ENCODE measurements around the gene TANK.
A peak's percentile ranks its signal among the peaks of the same experiment; 100 is the strongest.
"Not testable (repeated sequence)": the region's sequence is repeated elsewhere in the genome, so short reads cannot be mapped to it uniquely, and the experiment has no call there.

The TANK gene

DNA sequence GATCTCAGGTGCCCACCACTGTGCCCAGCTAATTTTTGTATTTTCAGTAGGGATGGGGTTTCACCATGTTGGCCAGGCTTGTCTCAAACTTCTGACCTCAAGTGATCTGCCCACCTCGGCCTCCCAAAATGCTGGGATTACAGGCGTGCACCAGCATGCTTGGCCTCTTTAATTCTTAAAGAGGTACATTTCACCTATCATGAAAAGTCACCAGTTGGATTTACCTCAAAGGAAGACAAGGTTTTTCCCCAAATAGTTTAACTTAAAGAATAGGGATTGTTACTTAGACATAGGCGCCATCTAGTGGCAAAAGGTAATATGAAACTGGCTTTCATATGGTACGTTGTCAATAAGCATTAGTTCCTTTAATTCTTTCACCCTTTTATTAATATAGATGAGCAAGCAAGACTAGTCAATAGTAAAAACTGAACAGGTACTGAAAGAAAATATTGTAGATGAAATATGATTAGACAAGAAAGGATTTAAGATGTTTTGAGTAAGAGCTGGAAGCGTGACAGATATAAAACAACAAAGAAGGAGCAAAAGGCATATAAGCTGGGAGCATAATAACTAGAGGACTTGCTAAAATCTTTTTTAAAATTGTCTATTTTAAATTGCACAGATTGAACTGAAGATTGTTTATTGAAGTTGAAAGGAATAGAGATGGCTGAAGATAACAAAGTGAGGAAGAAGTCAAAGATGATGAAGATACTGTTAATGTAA lies 113.0 kb downstream of the TANK start:
- peak; percentile 13 for DNase-seq (ENCODE audit: low read depth)
- no peak overlapping the region for H3K4me3 ChIP-seq (ENCODE audit: low read length)
- peak; percentile 62 for TF ChIP-seq CTCF (conservative IDR thresholded peaks at IDR 0.05; ENCODE audit: low read depth, low read length)

- not testable (repeated sequence) for DNase-seq (ENCODE audit: low read depth); H3K4me3 ChIP-seq (ENCODE audit: low read length)
Observed at GRCh38 chr2:161278564-161279229, 118.5 kb downstream of the TANK start.

DNA sequence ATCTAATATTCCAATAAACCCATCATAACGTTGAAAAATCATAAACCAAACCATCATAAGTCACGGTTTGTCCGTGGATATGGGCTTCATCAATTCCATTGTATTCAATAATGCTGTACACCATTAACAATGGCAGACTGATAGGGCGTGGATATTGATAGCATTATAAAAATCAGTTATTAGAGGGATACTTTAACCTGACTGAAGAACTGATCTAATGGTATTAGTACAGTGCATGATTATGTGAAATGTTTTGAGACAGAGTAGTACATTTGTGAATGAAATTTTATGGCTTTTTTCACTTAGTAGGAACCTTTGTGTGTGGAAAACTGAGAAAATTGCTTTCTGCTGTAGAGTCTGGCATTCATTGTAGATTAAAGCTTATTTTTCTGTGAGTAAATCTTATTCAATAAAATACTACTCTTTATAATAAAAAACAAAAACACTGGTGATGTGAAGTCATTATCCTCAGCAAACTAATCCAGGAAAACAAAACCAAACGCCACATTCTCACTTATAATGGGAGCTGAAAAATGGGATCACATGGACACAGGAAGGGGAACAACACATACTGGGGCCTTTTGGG lies 119.1 kb downstream of the TANK start:
- DNase-seq (ENCODE audit: low read depth); H3K4me3 ChIP-seq (ENCODE audit: low read length): not testable (repeated sequence)

- not testable (repeated sequence) for DNase-seq (ENCODE audit: low read depth)
Observed at GRCh38 chr2:161280906-161281323, 120.7 kb downstream of the TANK start.

GRCh38 chr2:161281615-161282310 lies 121.5 kb downstream of the TANK start:
- DNase-seq (ENCODE audit: low read depth); H3K4me3 ChIP-seq (ENCODE audit: low read length): not testable (repeated sequence)

More at GRCh38 chr2:161280906-161281323, 120.7 kb downstream of the TANK start:
- TF ChIP-seq CTCF (conservative IDR thresholded peaks at IDR 0.05; ENCODE audit: low read depth, low read length) = peak; percentile 23
- H3K4me3 ChIP-seq (ENCODE audit: low read length) = not testable (repeated sequence)

DNA sequence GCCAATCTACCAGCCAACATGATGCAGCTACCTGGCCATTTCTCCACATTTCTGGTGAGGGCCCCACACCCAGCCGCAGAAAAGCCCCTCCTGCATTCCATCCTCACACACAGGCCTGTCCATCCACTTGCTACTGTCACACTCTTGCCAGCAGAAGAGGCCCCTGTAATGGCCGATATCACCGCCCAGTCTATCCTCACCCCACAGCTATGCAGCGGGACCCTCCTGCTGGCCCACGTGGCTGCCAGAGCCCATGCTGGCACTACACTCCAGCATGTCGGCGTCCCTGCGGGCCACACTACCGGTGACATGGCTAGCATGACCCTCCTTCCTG lies 122.0 kb downstream of the TANK start:
- DNase-seq (ENCODE audit: low read depth); H3K4me3 ChIP-seq (ENCODE audit: low read length): not testable (repeated sequence)

GRCh38 chr2:161283926-161284325 lies 123.7 kb downstream of the TANK start:
- TF ChIP-seq CTCF (conservative IDR thresholded peaks at IDR 0.05; ENCODE audit: low read depth, low read length) = no peak
- no peak overlapping the region for H3K4me3 ChIP-seq (ENCODE audit: low read length)
- DNase-seq (ENCODE audit: low read depth) = no peak
